HepG2 (cell line): ENCODE data around the gene RPS8. TPM values are rescaled to one million over a fixed set of nuclear protein-coding genes. Genes with fewer than 3 reads are reported as not detected.

Experiments
- CREB1 ChIP-seq, 2 experiments: fragments of 450-650 bp in 1 of 2; IDR thresholded peaks; 2 replicates each; pipeline ENCODE4 v1.6.1; 2016 to 2017; ENCODE audit warnings: control low read depth in 1 of 2, mild to moderate bottlenecking in 1 of 2, missing compliant biosample characterization in 1 of 2, missing genetic modification characterization in 1 of 2
- ELF3 ChIP-seq: IDR thresholded peaks from 2 replicates; pipeline ENCODE4 v1.6.1; 2016; ENCODE audit warnings: missing genetic modification reagents, missing compliant biosample characterization
- HDAC6 ChIP-seq: fragments of 200-600 bp; sonication (generic); IDR thresholded peaks from 2 replicates; pipeline ENCODE4 v1.7.0; 2017; ENCODE audit warnings: mild to moderate bottlenecking, antibody characterized with exemption, low read length, low read depth
- KLF9 ChIP-seq: IDR thresholded peaks from 2 replicates; pipeline ENCODE4 v1.6.1; 2016; ENCODE audit warnings: low read depth
- MEF2D ChIP-seq: sonication (generic); formaldehyde crosslinking; IDR thresholded peaks from 2 replicates; pipeline ENCODE4 v1.5.1; 2020; ENCODE audit warnings: mild to moderate bottlenecking, missing genetic modification reagents
- RBAK ChIP-seq: sonication (generic); formaldehyde crosslinking; IDR thresholded peaks from 2 replicates; pipeline ENCODE4 v1.5.1; 2020; ENCODE audit warnings: mild to moderate bottlenecking, missing genetic modification reagents
- RCOR2 ChIP-seq: IDR thresholded peaks from 2 replicates; pipeline ENCODE4 v1.6.1; 2016; ENCODE audit warnings: missing biosample characterization, missing genetic modification reagents
- SAP130 ChIP-seq: IDR thresholded peaks from 2 replicates; pipeline ENCODE4 v1.6.1; 2016; ENCODE audit warnings: low read depth
- SKI ChIP-seq: fragments of 450-650 bp; IDR thresholded peaks from one replicate; pipeline ENCODE4 v1.6.1; 2018; ENCODE audit warnings: mild to moderate bottlenecking; ENCODE audit not compliant: partially characterized antibody
- SP140L ChIP-seq: sonication (generic); formaldehyde crosslinking; IDR thresholded peaks from 2 replicates; pipeline ENCODE4 v1.4.0; 2020; ENCODE audit warnings: missing genetic modification reagents, borderline replicate concordance
- STAT5B ChIP-seq: sonication (generic); formaldehyde crosslinking; IDR thresholded peaks from 2 replicates; pipeline ENCODE4 v1.4.0; 2020; ENCODE audit warnings: missing genetic modification reagents
- ZNF205 ChIP-seq: IDR thresholded peaks from 2 replicates; pipeline ENCODE4 v1.6.1; 2018; ENCODE audit warnings: missing biosample characterization, missing genetic modification reagents
- ZNF354B ChIP-seq: sonication (generic); formaldehyde crosslinking; IDR thresholded peaks from 2 replicates; pipeline ENCODE4 v1.8.0; 2022; ENCODE audit warnings: mild to moderate bottlenecking, missing genetic modification reagents
- ZNF367 ChIP-seq: sonication (generic); formaldehyde crosslinking; IDR thresholded peaks from 2 replicates; pipeline ENCODE4 v1.4.0; 2020; ENCODE audit warnings: missing genetic modification reagents, borderline replicate concordance
- ZNF781 ChIP-seq: sonication (generic); formaldehyde crosslinking; IDR thresholded peaks from 2 replicates; pipeline ENCODE4 v1.5.1; 2020; ENCODE audit warnings: borderline replicate concordance, mild to moderate bottlenecking, missing genetic modification reagents; ENCODE audit errors: not compliant biosample characterization
- ZNF816 ChIP-seq: sonication (generic); formaldehyde crosslinking; IDR thresholded peaks from 2 replicates; pipeline ENCODE4 v1.8.0; 2022; ENCODE audit warnings: missing genetic modification reagents, mild to moderate bottlenecking, borderline replicate concordance
- polyA plus RNA-seq, 8 experiments: library from polyadenylated mRNA; depleted of rRNA in 3 of 8; stranded (reverse) in 7 of 8; unstranded in 1 of 8; fragments of >200 nt; fragmentation: Illumina TruSeq in 4 of 8; extraction: Trizol in 4 of 8; gene quantifications; 2 replicates each; pipeline versions ENCODE4 v1.2.1 to v1.2.3, GENCODE V29; 2011 to 2016; ENCODE audit warnings: low read depth in 4 of 8, missing spikeins in 1 of 8, mixed read lengths in 1 of 8; ENCODE audit not compliant: insufficient read depth in 1 of 8
- total RNA-seq, 5 experiments: library from RNA; depleted of rRNA; stranded (reverse); fragments of >200 nt; fragmentation: Illumina TruSeq; extraction: Trizol; gene quantifications; 2 replicates each; pipeline ENCODE4 v1.2.3, GENCODE V29; 2016; ENCODE audit warnings: low read depth in 1 of 5
- TF ChIP-seq, protein P1 (sequence below): IDR thresholded peaks from 2 replicates; pipeline ENCODE4 v1.6.1; 2016
- TF ChIP-seq, protein P2 (sequence below): sonication (generic); formaldehyde crosslinking; IDR thresholded peaks from 2 replicates; pipeline ENCODE4 v1.4.0; 2020; ENCODE audit warnings: mild to moderate bottlenecking, missing genetic modification reagents
- TF ChIP-seq, protein P3 (sequence below): sonication (generic); formaldehyde crosslinking; IDR thresholded peaks from 2 replicates; pipeline ENCODE4 v1.5.0; 2020; ENCODE audit warnings: missing genetic modification reagents, mild to moderate bottlenecking, borderline replicate concordance
- TF ChIP-seq, protein P4 (sequence below): IDR thresholded peaks from 2 replicates; pipeline ENCODE4 v1.6.1; 2016; ENCODE audit warnings: low read depth

The RPS8 gene
- total and polyA plus RNA-seq, 2 of the 13 experiments (the other 11 are each of a cell fraction or from before 2014, with no cell fraction given): 2,628 to 2,822 TPM

DNA sequence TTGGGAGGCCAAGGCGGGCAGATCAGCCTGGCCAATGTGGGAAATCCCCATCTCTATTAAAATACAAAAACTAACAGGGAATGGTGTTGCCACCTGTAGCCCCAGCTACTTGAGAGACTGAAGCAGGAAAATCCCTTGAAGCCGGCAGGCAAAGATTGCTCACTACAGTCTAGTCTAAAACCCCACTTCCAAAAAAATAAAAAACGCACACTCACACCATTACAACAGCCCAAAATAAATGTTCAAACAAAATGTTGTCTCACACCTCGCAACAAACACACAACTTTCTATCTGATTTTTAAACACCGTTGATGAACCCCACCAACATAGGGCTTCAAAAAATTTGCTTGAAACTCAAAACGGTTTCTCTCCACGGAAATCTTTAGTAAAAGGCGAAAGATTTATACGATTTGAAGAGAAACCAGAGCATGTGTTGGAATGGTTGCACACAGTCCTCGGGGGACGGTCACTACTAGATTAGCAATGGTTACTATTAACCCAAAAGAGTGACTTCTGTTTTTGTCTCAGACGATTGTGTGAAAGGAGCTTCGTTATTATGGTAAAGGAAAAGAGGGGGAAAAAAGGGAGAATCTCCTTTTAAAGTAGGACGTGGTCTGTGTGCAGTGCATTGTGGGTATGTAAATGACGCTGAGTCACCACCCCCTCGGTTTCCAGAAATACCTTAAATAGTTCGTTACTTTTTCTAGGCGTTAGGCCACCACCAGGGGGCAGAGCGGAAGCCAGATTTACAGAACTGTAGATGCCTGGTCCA, 44.4 kb upstream of the RPS8 start, which contains the start of gene RNU5D-1 (continued):
- TF ChIP-seq ZNF781 (CRISPR knock-in tag): peak; percentile 47
- 0 out of 2 replicates have a peak, but pooled peaks have one; percentile 9 for TF ChIP-seq ZNF367
- TF ChIP-seq SKI: no peak
- TF ChIP-seq ELF3 (CRISPR knock-in tag): peak; percentile 37
- no peak for TF ChIP-seq RBAK (CRISPR knock-in tag)
- TF ChIP-seq, protein P1, sequence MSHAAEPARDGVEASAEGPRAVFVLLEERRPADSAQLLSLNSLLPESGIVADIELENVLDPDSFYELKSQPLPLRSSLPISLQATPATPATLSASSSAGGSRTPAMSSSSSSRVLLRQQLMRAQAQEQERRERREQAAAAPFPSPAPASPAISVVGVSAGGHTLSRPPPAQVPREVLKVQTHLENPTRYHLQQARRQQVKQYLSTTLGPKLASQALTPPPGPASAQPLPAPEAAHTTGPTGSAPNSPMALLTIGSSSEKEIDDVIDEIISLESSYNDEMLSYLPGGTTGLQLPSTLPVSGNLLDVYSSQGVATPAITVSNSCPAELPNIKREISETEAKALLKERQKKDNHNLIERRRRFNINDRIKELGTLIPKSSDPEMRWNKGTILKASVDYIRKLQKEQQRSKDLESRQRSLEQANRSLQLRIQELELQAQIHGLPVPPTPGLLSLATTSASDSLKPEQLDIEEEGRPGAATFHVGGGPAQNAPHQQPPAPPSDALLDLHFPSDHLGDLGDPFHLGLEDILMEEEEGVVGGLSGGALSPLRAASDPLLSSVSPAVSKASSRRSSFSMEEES: 0 out of 2 replicates have a peak, but pooled peaks have one; percentile 12
- peak; percentile 66; the same call in 1 of the 2 replicates for TF ChIP-seq SP140L (CRISPR knock-in tag)
- TF ChIP-seq, protein P2, sequence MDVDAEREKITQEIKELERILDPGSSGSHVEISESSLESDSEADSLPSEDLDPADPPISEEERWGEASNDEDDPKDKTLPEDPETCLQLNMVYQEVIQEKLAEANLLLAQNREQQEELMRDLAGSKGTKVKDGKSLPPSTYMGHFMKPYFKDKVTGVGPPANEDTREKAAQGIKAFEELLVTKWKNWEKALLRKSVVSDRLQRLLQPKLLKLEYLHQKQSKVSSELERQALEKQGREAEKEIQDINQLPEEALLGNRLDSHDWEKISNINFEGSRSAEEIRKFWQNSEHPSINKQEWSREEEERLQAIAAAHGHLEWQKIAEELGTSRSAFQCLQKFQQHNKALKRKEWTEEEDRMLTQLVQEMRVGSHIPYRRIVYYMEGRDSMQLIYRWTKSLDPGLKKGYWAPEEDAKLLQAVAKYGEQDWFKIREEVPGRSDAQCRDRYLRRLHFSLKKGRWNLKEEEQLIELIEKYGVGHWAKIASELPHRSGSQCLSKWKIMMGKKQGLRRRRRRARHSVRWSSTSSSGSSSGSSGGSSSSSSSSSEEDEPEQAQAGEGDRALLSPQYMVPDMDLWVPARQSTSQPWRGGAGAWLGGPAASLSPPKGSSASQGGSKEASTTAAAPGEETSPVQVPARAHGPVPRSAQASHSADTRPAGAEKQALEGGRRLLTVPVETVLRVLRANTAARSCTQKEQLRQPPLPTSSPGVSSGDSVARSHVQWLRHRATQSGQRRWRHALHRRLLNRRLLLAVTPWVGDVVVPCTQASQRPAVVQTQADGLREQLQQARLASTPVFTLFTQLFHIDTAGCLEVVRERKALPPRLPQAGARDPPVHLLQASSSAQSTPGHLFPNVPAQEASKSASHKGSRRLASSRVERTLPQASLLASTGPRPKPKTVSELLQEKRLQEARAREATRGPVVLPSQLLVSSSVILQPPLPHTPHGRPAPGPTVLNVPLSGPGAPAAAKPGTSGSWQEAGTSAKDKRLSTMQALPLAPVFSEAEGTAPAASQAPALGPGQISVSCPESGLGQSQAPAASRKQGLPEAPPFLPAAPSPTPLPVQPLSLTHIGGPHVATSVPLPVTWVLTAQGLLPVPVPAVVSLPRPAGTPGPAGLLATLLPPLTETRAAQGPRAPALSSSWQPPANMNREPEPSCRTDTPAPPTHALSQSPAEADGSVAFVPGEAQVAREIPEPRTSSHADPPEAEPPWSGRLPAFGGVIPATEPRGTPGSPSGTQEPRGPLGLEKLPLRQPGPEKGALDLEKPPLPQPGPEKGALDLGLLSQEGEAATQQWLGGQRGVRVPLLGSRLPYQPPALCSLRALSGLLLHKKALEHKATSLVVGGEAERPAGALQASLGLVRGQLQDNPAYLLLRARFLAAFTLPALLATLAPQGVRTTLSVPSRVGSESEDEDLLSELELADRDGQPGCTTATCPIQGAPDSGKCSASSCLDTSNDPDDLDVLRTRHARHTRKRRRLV: peak; percentile 100
- TF ChIP-seq ZNF205 (CRISPR knock-in tag): peak; percentile 30; the same call in 1 of the 2 replicates
- no peak; the same call in 1 of the 2 replicates for TF ChIP-seq ZNF354B
- 0 out of 2 replicates have a peak, but pooled peaks have one; percentile 27 for TF ChIP-seq KLF9 (CRISPR knock-in tag)
- TF ChIP-seq ZNF816 (CRISPR knock-in tag): peak; percentile 44; the same call in 1 of the 2 replicates
- peak; percentile 22; the same call in 1 of the 2 replicates for TF ChIP-seq RCOR2 (CRISPR knock-in tag)
- TF ChIP-seq, protein P3, sequence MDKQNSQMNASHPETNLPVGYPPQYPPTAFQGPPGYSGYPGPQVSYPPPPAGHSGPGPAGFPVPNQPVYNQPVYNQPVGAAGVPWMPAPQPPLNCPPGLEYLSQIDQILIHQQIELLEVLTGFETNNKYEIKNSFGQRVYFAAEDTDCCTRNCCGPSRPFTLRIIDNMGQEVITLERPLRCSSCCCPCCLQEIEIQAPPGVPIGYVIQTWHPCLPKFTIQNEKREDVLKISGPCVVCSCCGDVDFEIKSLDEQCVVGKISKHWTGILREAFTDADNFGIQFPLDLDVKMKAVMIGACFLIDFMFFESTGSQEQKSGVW (CRISPR knock-in tag): 0 out of 2 replicates have a peak, but pooled peaks have one; percentile 58
- TF ChIP-seq STAT5B (CRISPR knock-in tag): no peak
- no peak; the same call in 1 of the 2 replicates for TF ChIP-seq SAP130 (CRISPR knock-in tag)
- TF ChIP-seq HDAC6: 0 out of 2 replicates have a peak, but pooled peaks have one; percentile 79
- TF ChIP-seq MEF2D: peak; percentile 62; the same call in 1 of the 2 replicates
- TF ChIP-seq, protein P4, sequence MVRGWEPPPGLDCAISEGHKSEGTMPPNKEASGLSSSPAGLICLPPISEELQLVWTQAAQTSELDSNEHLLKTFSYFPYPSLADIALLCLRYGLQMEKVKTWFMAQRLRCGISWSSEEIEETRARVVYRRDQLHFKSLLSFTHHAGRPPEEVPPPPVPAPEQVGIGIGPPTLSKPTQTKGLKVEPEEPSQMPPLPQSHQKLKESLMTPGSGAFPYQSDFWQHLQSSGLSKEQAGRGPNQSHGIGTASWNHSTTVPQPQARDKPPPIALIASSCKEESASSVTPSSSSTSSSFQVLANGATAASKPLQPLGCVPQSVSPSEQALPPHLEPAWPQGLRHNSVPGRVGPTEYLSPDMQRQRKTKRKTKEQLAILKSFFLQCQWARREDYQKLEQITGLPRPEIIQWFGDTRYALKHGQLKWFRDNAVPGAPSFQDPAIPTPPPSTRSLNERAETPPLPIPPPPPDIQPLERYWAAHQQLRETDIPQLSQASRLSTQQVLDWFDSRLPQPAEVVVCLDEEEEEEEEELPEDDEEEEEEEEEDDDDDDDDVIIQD (CRISPR knock-in tag): 0 out of 2 replicates have a peak, but pooled peaks have one; percentile 32
- TF ChIP-seq CREB1 (IDR thresholded peaks at IDR 0.05): peak; percentile 46; the same call in 1 of the 2 replicates
- peak; percentile 90 for TF ChIP-seq CREB1 (CRISPR knock-in tag; IDR thresholded peaks at IDR 0.05)
